Esophagus mucosa (tissue), 1 donor: ENCODE data around the gene RNF39. TPM values are rescaled to one million over a fixed set of nuclear protein-coding genes. Genes with fewer than 3 reads are reported as not detected.
"Not testable (repeated sequence)": the region's sequence is repeated elsewhere in the genome, so short reads cannot be mapped to it uniquely, and the experiment has no call there.

Experiments used
- ATAC-seq: fragments of 200-7000 bp; cut with Tn5 transposase; one replicate; pipeline ENCODE4 v1.9.1; 2020
- total RNA-seq: library from RNA; stranded (reverse); gene quantifications from one replicate; pipeline ENCODE4 v1.2.4, GENCODE V29; 2023
- donor health status: DM: yes; HTN: yes; CAD: no.

RNF39 gene
- total RNA-seq, 1 donor from 2014 or later: 2.6 TPM

- ATAC-seq: peak; percentile 95
These were observed 14.3 kb downstream of the RNF39 start, which contains the start of gene POLR1H for GRCh38 chr6:30061092-30061857. POLR1H (plus strand) TSS chr6:30061265; CDS start chr6:30061525, 260 bp downstream.

- peak; percentile 20 for ATAC-seq
These were observed 14.9 kb downstream of the RNF39 start for GRCh38 chr6:30060606-30061091.

- ATAC-seq: no peak
These were observed 20.1 kb downstream of the RNF39 start for GRCh38 chr6:30055513-30055912.

GRCh38 chr6:30053682-30054081, 21.9 kb downstream of the RNF39 start:
- no peak for ATAC-seq

- ATAC-seq: no peak
These were observed 28.3 kb downstream of the RNF39 start for GRCh38 chr6:30047220-30047619.

GRCh38 chr6:30044630-30045029, 30.9 kb downstream of the RNF39 start:
- no peak for ATAC-seq

- ATAC-seq: no peak
These were observed 31.8 kb downstream of the RNF39 start for GRCh38 chr6:30043744-30044143.

GRCh38 chr6:30042914-30043313, 32.7 kb downstream of the RNF39 start:
- no peak for ATAC-seq

- ATAC-seq: no peak
These were observed 33.1 kb downstream of the RNF39 start for GRCh38 chr6:30042476-30042875.

GRCh38 chr6:30041821-30042220, 33.7 kb downstream of the RNF39 start:
- no peak for ATAC-seq

- no peak for ATAC-seq
These were observed 34.3 kb downstream of the RNF39 start for GRCh38 chr6:30041221-30041620.

- peak; percentile 29 for ATAC-seq
These were observed 38.3 kb downstream of the RNF39 start for GRCh38 chr6:30037182-30037788.

- ATAC-seq: no peak
These were observed 39.8 kb downstream of the RNF39 start for GRCh38 chr6:30035784-30036183.

GRCh38 chr6:30033440-30033839, 42.1 kb downstream of the RNF39 start:
- not testable (repeated sequence) for ATAC-seq

- ATAC-seq: no peak
These were observed 44.2 kb downstream of the RNF39 start for GRCh38 chr6:30031381-30031780.

- ATAC-seq: no peak
These were observed 46.0 kb downstream of the RNF39 start for GRCh38 chr6:30029588-30029987.

- ATAC-seq: no peak
These were observed 50.4 kb downstream of the RNF39 start for GRCh38 chr6:30025186-30025585.

- ATAC-seq: not testable (repeated sequence)
These were observed 52.9 kb downstream of the RNF39 start for GRCh38 chr6:30022712-30023111.

GRCh38 chr6:30022189-30022588, 53.4 kb downstream of the RNF39 start:
- no peak for ATAC-seq

- no peak for ATAC-seq
These were observed 54.9 kb downstream of the RNF39 start for GRCh38 chr6:30020626-30021025.
